ENCODE data around the gene SORCS1.
"Not testable (repeated sequence)": the region's sequence is repeated elsewhere in the genome, so short reads cannot be mapped to it uniquely, and the experiment has no call there.

The SORCS1 gene

GRCh38 chr10:107037192-107038122, 127.0 kb downstream of the SORCS1 start:
- no peak for DNase-seq

- DNase-seq = no peak
Measured at GRCh38 chr10:107033799-107034422, 130.6 kb downstream of the SORCS1 start.

- no peak for DNase-seq
Measured at GRCh38 chr10:107032700-107033401, 131.7 kb downstream of the SORCS1 start.

- no peak for DNase-seq
Measured at GRCh38 chr10:107031931-107032699, 132.4 kb downstream of the SORCS1 start.

- DNase-seq = no peak
Measured at GRCh38 chr10:107028236-107028635, 136.3 kb downstream of the SORCS1 start.

GRCh38 chr10:107025676-107026075, 138.8 kb downstream of the SORCS1 start:
- DNase-seq = no peak

- not testable (repeated sequence) for DNase-seq
Measured at GRCh38 chr10:107024033-107024432, 140.5 kb downstream of the SORCS1 start.

GRCh38 chr10:107022600-107023354, 141.7 kb downstream of the SORCS1 start:
- no peak for DNase-seq

GRCh38 chr10:107019154-107019553, 145.4 kb downstream of the SORCS1 start:
- DNase-seq = no peak

GRCh38 chr10:107013258-107014006, 151.1 kb downstream of the SORCS1 start:
- no peak for DNase-seq

GRCh38 chr10:107011992-107012391, 152.5 kb downstream of the SORCS1 start:
- no peak for DNase-seq

- DNase-seq = no peak
Measured at GRCh38 chr10:107011105-107011504, 153.4 kb downstream of the SORCS1 start.

- no peak for DNase-seq
Measured at GRCh38 chr10:107010531-107010930, 154.0 kb downstream of the SORCS1 start.

GRCh38 chr10:107004362-107004761, 160.1 kb downstream of the SORCS1 start:
- DNase-seq = no peak

- DNase-seq = no peak
Measured at GRCh38 chr10:107002068-107002467, 162.4 kb downstream of the SORCS1 start.

- no peak for DNase-seq
Measured at GRCh38 chr10:106999118-106999707, 165.3 kb downstream of the SORCS1 start.

GRCh38 chr10:106997721-106998120, 166.8 kb downstream of the SORCS1 start:
- no peak for DNase-seq

- no peak for DNase-seq
Measured at GRCh38 chr10:106996510-106996909, 168.0 kb downstream of the SORCS1 start.

- DNase-seq = no peak
Measured at GRCh38 chr10:106992055-106992454, 172.5 kb downstream of the SORCS1 start.

- no peak for DNase-seq
Measured at GRCh38 chr10:106991091-106991490, 173.4 kb downstream of the SORCS1 start.

GRCh38 chr10:106987362-106987761, 177.1 kb downstream of the SORCS1 start:
- no peak for DNase-seq

All from NCI-H510A treated with DMSO at 0.1 percent for 48 hours (cell line).